Muscle of back (tissue), 11 donors: ENCODE data around the gene OPN5. TPM values are rescaled to one million over a fixed set of nuclear protein-coding genes. Genes with fewer than 3 reads are reported as not detected.

Experiments used
- DNase-seq, 3 donors: peaks; one replicate each; pipeline versions ENCODE4 v3.0.0 to v3.0.0-alpha.2; 2013
- polyA plus RNA-seq, 10 donors: library from polyadenylated mRNA; unstranded; fragments of 120-200 nt; gene quantifications; one replicate each; pipeline ENCODE4 v1.2.1, GENCODE V29; 2013; ENCODE audit not compliant: insufficient read length in 10 of 10

OPN5 gene
- polyA plus RNA-seq, 10 donors, result 0.09 to 0.39 (median 0.21) TPM; not detected in 2

- peak in 1 of 3 donors; percentile 7 for DNase-seq
Observed at GRCh38 chr6:47853766-47854165, 71.9 kb downstream of the OPN5 start.

GRCh38 chr6:47854971-47855370 lies 73.1 kb downstream of the OPN5 start:
- DNase-seq, result no peak

GRCh38 chr6:47859175-47859574 lies 77.3 kb downstream of the OPN5 start:
- DNase-seq, result no peak

GRCh38 chr6:47862731-47863130 lies 80.9 kb downstream of the OPN5 start:
- no peak for DNase-seq

GRCh38 chr6:47865206-47865605 lies 83.4 kb downstream of the OPN5 start:
- no peak for DNase-seq

GRCh38 chr6:47875593-47875992 lies 93.8 kb downstream of the OPN5 start:
- DNase-seq, result no peak

Other genes with a start within 250 kb of the OPN5 start
- 1 to 10 TPM in 1 of 10 donors, under 1 TPM in 4, not detected in 5; 0.07 to 1.1 (median 0.09) TPM for gene ADGRF4, start 83.5 kb upstream of the OPN5 start, polyA plus RNA-seq